Endothelial cell of umbilical vein (primary cell): ENCODE measurements around the gene ANKDD1A.

Source experiments
- CTCF ChIP-seq, 2 donors: IDR thresholded peaks; 1 replicate in 1 of 2; 2 replicates in 1 of 2; pipeline ENCODE4 v1.5.1; 2011; ENCODE audit warnings: low read length in 2 of 2, mild to moderate bottlenecking in 2 of 2, moderate library complexity in 2 of 2, control low read depth in 1 of 2, inconsistent platforms in 1 of 2, low read depth in 1 of 2; ENCODE audit not compliant: insufficient read depth in 1 of 2; ENCODE audit errors: extremely low read depth in 1 of 2
- EZH2 ChIP-seq: IDR thresholded peaks from 2 replicates; pipeline ENCODE4 v1.6.1; 2012; ENCODE audit warnings: borderline replicate concordance, low read depth, mild to moderate bottlenecking, moderate library complexity, low read length, inconsistent platforms; ENCODE audit not compliant: severe bottlenecking
- FOS ChIP-seq: IDR thresholded peaks from 2 replicates; pipeline ENCODE4 v1.6.1; 2011; ENCODE audit warnings: mild to moderate bottlenecking, low read length, moderate library complexity, borderline replicate concordance; ENCODE audit not compliant: insufficient read depth
- GATA2 ChIP-seq: IDR thresholded peaks from 2 replicates; pipeline ENCODE4 v1.7.0; 2011; ENCODE audit warnings: low read depth, mild to moderate bottlenecking, moderate library complexity, mixed read lengths, low read length; ENCODE audit not compliant: insufficient read length, insufficient read depth
- JUN ChIP-seq: IDR thresholded peaks from 2 replicates; pipeline ENCODE4 v1.6.1; 2011; ENCODE audit warnings: borderline replicate concordance, low read depth; ENCODE audit not compliant: insufficient read length, insufficient read depth
- MAX ChIP-seq: IDR thresholded peaks from 2 replicates; pipeline ENCODE4 v1.6.1; 2011; ENCODE audit not compliant: insufficient read depth, insufficient read length
- MYC ChIP-seq: IDR thresholded peaks from one replicate; pipeline ENCODE4 v1.6.1; 2011; ENCODE audit warnings: mild to moderate bottlenecking, low read depth, low read length
- POLR2A ChIP-seq: IDR thresholded peaks from 2 replicates; pipeline ENCODE4 v1.6.1; 2012; ENCODE audit warnings: low read depth, mild to moderate bottlenecking, control low read depth, low read length
- POLR2AphosphoS5 ChIP-seq: IDR thresholded peaks from 2 replicates; pipeline ENCODE4 v1.6.1; 2012; ENCODE audit warnings: low read depth, mild to moderate bottlenecking, control low read depth, low read length, moderate library complexity; ENCODE audit not compliant: insufficient read depth

GRCh38 chr15:64931381-64931780 is 19.7 kb downstream of the ANKDD1A start:
- TF ChIP-seq CTCF (IDR thresholded peaks at IDR 0.05; ENCODE audit: extremely low read depth in 1 of 2, insufficient read depth in 1 of 2, low read depth in 1 of 2, low read length in 2 of 2) (no peak), POLR2A (no peak), POLR2AphosphoS5 (no peak), MAX (no peak), EZH2 (no peak), GATA2 (no peak), MYC (no peak), FOS (no peak), JUN (no peak)
